Stimulated activated effector memory CD8-positive, alpha-beta T cell treated with anti-CD3 and anti-CD28 coated beads, Interleukin-12 subunit alpha, Interleukin-12 subunit beta, amount 100 ng/mL, for 72 hours (primary cell): ENCODE measurements around the gene DENND2D.

Experiments used
- ATAC-seq: fragments of 150-1000 bp; cut with Tn5 transposase; 2 replicates; pipeline ENCODE4 v1.10.0; 2021
- DNase-seq, 2 donors: peaks; one replicate each; pipeline ENCODE4 v3.0.0; 2021 to 2022; ENCODE audit warnings: low spot score in 2 of 2
- H3K27ac Mint-ChIP-seq: one replicate; pipeline ENCODE4 v1.8.0; 2022; ENCODE audit warnings: mild to moderate bottlenecking, mixed read lengths
- H3K36me3 Mint-ChIP-seq: one replicate; pipeline ENCODE4 v1.8.0; 2022; ENCODE audit warnings: mild to moderate bottlenecking, mixed read lengths
- H3K4me1 Mint-ChIP-seq: one replicate; pipeline ENCODE4 v1.8.0; 2022; ENCODE audit warnings: mixed read lengths
- H3K4me3 Mint-ChIP-seq: one replicate; pipeline ENCODE4 v1.8.0; 2022; ENCODE audit warnings: mild to moderate bottlenecking, mixed read lengths
- H3K9me3 Mint-ChIP-seq: one replicate; pipeline ENCODE4 v1.8.0; 2022; ENCODE audit warnings: mixed read lengths

DENND2D gene

GRCh38 chr1:111183308-111184069 lies 17.0 kb downstream of the DENND2D start:
- peak overlapping the region; percentile 26 for H3K27ac Mint-ChIP-seq
- peaks cover 85% of the 10 kb centered on the region for H3K36me3 Mint-ChIP-seq
- no peaks in the 10 kb centered on the region for H3K9me3 Mint-ChIP-seq
- no peak overlapping the region for H3K4me3 Mint-ChIP-seq
- no peak for DNase-seq
- H3K4me1 Mint-ChIP-seq: peaks cover 39% of the 10 kb centered on the region
- ATAC-seq: peak; percentile 48

GRCh38 chr1:111182052-111182451 lies 18.4 kb downstream of the DENND2D start:
- Mint-ChIP-seq H3K27ac (peak overlapping the region; percentile 77), H3K9me3 (no peaks in the 10 kb centered on the region), H3K4me3 (no peak overlapping the region), H3K36me3 (peaks cover 83% of the 10 kb centered on the region), H3K4me1 (peaks cover 27% of the 10 kb centered on the region)
- ATAC-seq (no peak), DNase-seq (no peak)

GRCh38 chr1:111179968-111180533 lies 20.4 kb downstream of the DENND2D start:
- Mint-ChIP-seq H3K27ac (peak overlapping the region; percentile 71), H3K36me3 (peaks cover 75% of the 10 kb centered on the region), H3K4me1 (peaks cover 21% of the 10 kb centered on the region), H3K9me3 (no peaks in the 10 kb centered on the region), H3K4me3 (no peak overlapping the region)
- DNase-seq (no peak), ATAC-seq (peak; percentile 69)

- DNase-seq (no peak), ATAC-seq (no peak)
- H3K36me3 Mint-ChIP-seq: peaks cover 72% of the 10 kb centered on the region
- peaks cover 10% of the 10 kb centered on the region for H3K4me1 Mint-ChIP-seq
- no peak overlapping the region for H3K27ac Mint-ChIP-seq
- H3K9me3 Mint-ChIP-seq: no peaks in the 10 kb centered on the region
- no peak overlapping the region for H3K4me3 Mint-ChIP-seq
Observed at GRCh38 chr1:111176678-111177077, 23.8 kb downstream of the DENND2D start.

- H3K9me3 Mint-ChIP-seq: no peaks in the 10 kb centered on the region
- no peak overlapping the region for H3K4me3 Mint-ChIP-seq
- peaks cover 10% of the 10 kb centered on the region for H3K4me1 Mint-ChIP-seq
- DNase-seq (no peak), ATAC-seq (no peak)
- peak overlapping the region; percentile 26 for H3K27ac Mint-ChIP-seq
- H3K36me3 Mint-ChIP-seq: peaks cover 67% of the 10 kb centered on the region
Observed at GRCh38 chr1:111175349-111175748, 25.1 kb downstream of the DENND2D start.

- Mint-ChIP-seq H3K27ac (peak overlapping the region; percentile 35), H3K36me3 (peaks cover 77% of the 10 kb centered on the region), H3K4me3 (no peak overlapping the region), H3K4me1 (peaks cover 10% of the 10 kb centered on the region), H3K9me3 (no peaks in the 10 kb centered on the region)
- DNase-seq (no peak), ATAC-seq (no peak)
Observed at GRCh38 chr1:111174070-111174469, 26.4 kb downstream of the DENND2D start.

GRCh38 chr1:111172463-111172862 lies 28.0 kb downstream of the DENND2D start:
- H3K4me3 Mint-ChIP-seq: no peak overlapping the region
- H3K4me1 Mint-ChIP-seq: peaks cover 10% of the 10 kb centered on the region
- peak overlapping the region; percentile 35 for H3K27ac Mint-ChIP-seq
- peaks cover 81% of the 10 kb centered on the region for H3K36me3 Mint-ChIP-seq
- no peaks in the 10 kb centered on the region for H3K9me3 Mint-ChIP-seq
- ATAC-seq (no peak), DNase-seq (no peak)

- peaks cover 84% of the 10 kb centered on the region for H3K36me3 Mint-ChIP-seq
- H3K4me1 Mint-ChIP-seq: peaks cover 6% of the 10 kb centered on the region
- ATAC-seq (no peak), DNase-seq (no peak)
- H3K27ac Mint-ChIP-seq: no peak overlapping the region
- H3K9me3 Mint-ChIP-seq: no peaks in the 10 kb centered on the region
- no peak overlapping the region for H3K4me3 Mint-ChIP-seq
Observed at GRCh38 chr1:111164151-111164550, 36.3 kb downstream of the DENND2D start.

- Mint-ChIP-seq H3K9me3 (no peaks in the 10 kb centered on the region), H3K4me1 (peaks cover 6% of the 10 kb centered on the region), H3K27ac (no peak overlapping the region), H3K36me3 (peaks cover 84% of the 10 kb centered on the region), H3K4me3 (no peak overlapping the region)
- no peak for DNase-seq
- ATAC-seq: no peak
Observed at GRCh38 chr1:111163363-111163762, 37.1 kb downstream of the DENND2D start.

GRCh38 chr1:111162488-111162880 lies 38.0 kb downstream of the DENND2D start:
- H3K4me1 Mint-ChIP-seq: peaks cover 6% of the 10 kb centered on the region
- peaks cover 76% of the 10 kb centered on the region for H3K36me3 Mint-ChIP-seq
- no peaks in the 10 kb centered on the region for H3K9me3 Mint-ChIP-seq
- DNase-seq (no peak), ATAC-seq (no peak)
- H3K27ac Mint-ChIP-seq: no peak overlapping the region
- no peak overlapping the region for H3K4me3 Mint-ChIP-seq

GRCh38 chr1:111161843-111162487 lies 38.5 kb downstream of the DENND2D start:
- H3K36me3 Mint-ChIP-seq: peaks cover 75% of the 10 kb centered on the region
- no peak overlapping the region for H3K4me3 Mint-ChIP-seq
- H3K9me3 Mint-ChIP-seq: no peaks in the 10 kb centered on the region
- ATAC-seq (no peak), DNase-seq (no peak)
- H3K4me1 Mint-ChIP-seq: peaks cover 6% of the 10 kb centered on the region
- no peak overlapping the region for H3K27ac Mint-ChIP-seq

GRCh38 chr1:111157431-111157830 lies 43.0 kb downstream of the DENND2D start:
- Mint-ChIP-seq H3K9me3 (no peaks in the 10 kb centered on the region), H3K4me1 (peaks cover 43% of the 10 kb centered on the region), H3K36me3 (peaks cover 86% of the 10 kb centered on the region), H3K27ac (no peak overlapping the region), H3K4me3 (no peak overlapping the region)
- no peak for ATAC-seq
- no peak for DNase-seq

- Mint-ChIP-seq H3K4me3 (no peak overlapping the region), H3K9me3 (no peaks in the 10 kb centered on the region), H3K4me1 (peaks cover 52% of the 10 kb centered on the region), H3K36me3 (peaks cover 89% of the 10 kb centered on the region), H3K27ac (no peak overlapping the region)
- ATAC-seq: no peak
- no peak for DNase-seq
Observed at GRCh38 chr1:111154021-111154999, 46.1 kb downstream of the DENND2D start.

GRCh38 chr1:111151838-111152237 lies 48.6 kb downstream of the DENND2D start:
- no peak for DNase-seq
- Mint-ChIP-seq H3K4me1 (peaks cover 56% of the 10 kb centered on the region), H3K4me3 (no peak overlapping the region), H3K27ac (peak overlapping the region; percentile 59), H3K36me3 (peaks cover 99% of the 10 kb centered on the region), H3K9me3 (no peaks in the 10 kb centered on the region)
- ATAC-seq: no peak

- H3K4me3 Mint-ChIP-seq: no peak overlapping the region
- no peak for DNase-seq
- peaks cover 49% of the 10 kb centered on the region for H3K4me1 Mint-ChIP-seq
- no peak overlapping the region for H3K27ac Mint-ChIP-seq
- peaks cover 76% of the 10 kb centered on the region for H3K36me3 Mint-ChIP-seq
- ATAC-seq: no peak
- no peaks in the 10 kb centered on the region for H3K9me3 Mint-ChIP-seq
Observed at GRCh38 chr1:111148376-111148881, 52.0 kb downstream of the DENND2D start.
